GM11168 (cell line): Measurements from ENCODE around the gene LPCAT3.

ENCODE experiments used
- in situ Hi-C: fragments of 300-500 bp; cut with MboI; formaldehyde crosslinking; loops from one replicate; pipeline ENCODE4 v1.12.0; 2022; ENCODE audit warnings: low sequenced_read_pairs; ENCODE audit not compliant: unreplicated experiment

LPCAT3 gene

GRCh38 chr12:6943389-6943721 lies 74.9 kb downstream of the LPCAT3 start:
- in situ Hi-C loops, result no loop called here

GRCh38 chr12:6942331-6942665 lies 76.0 kb downstream of the LPCAT3 start:
- in situ Hi-C loops, result no loop called here

GRCh38 chr12:6941782-6942181 lies 76.5 kb downstream of the LPCAT3 start:
- in situ Hi-C loops, result no loop called here

- in situ Hi-C loops, result no loop called here
Observed at GRCh38 chr12:6941267-6941666, 77.0 kb downstream of the LPCAT3 start.

- in situ Hi-C loops, result no loop called here
Observed at GRCh38 chr12:6939191-6939540, 79.1 kb downstream of the LPCAT3 start.

GRCh38 chr12:6938353-6939190 lies 79.7 kb downstream of the LPCAT3 start:
- in situ Hi-C loops, result no loop called here

- in situ Hi-C loops, result no loop called here
Observed at GRCh38 chr12:6937481-6938352, 80.6 kb downstream of the LPCAT3 start.

GRCh38 chr12:6936636-6937480 lies 81.4 kb downstream of the LPCAT3 start:
- in situ Hi-C loops, result no loop called here

GRCh38 chr12:6936194-6936635 lies 82.1 kb downstream of the LPCAT3 start:
- in situ Hi-C loops, result no loop called here

- in situ Hi-C loops, result no loop called here
Observed at GRCh38 chr12:6935371-6936193, 82.7 kb downstream of the LPCAT3 start.

- in situ Hi-C loops, result no loop called here
Observed at GRCh38 chr12:6934110-6934509, 84.2 kb downstream of the LPCAT3 start.

- in situ Hi-C loops, result no loop called here
Observed at GRCh38 chr12:6932766-6933165, 85.5 kb downstream of the LPCAT3 start.

- in situ Hi-C loops, result no loop called here
Observed at GRCh38 chr12:6929466-6930452, 88.5 kb downstream of the LPCAT3 start.

GRCh38 chr12:6928703-6929407 lies 89.4 kb downstream of the LPCAT3 start:
- in situ Hi-C loops, result no loop called here

- in situ Hi-C loops, result no loop called here
Observed at GRCh38 chr12:6928022-6928702, 90.1 kb downstream of the LPCAT3 start.

- in situ Hi-C loops, result no loop called here
Observed at GRCh38 chr12:6927379-6928021, 90.8 kb downstream of the LPCAT3 start, which contains the start of gene ATN1. ATN1 (plus strand) TSS chr12:6927959; CDS start chr12:6934002, 6,043 bp downstream.
